Glutamatergic neuron (in vitro differentiated cells): ENCODE results near the gene SUB1. TPM values are rescaled to one million over a fixed set of nuclear protein-coding genes. Genes with fewer than 3 reads are reported as not detected.

Experiments
- DNase-seq: peaks from one replicate; pipeline ENCODE4 v3.0.0; 2022
- H3K27ac Mint-ChIP-seq: one replicate; pipeline ENCODE4 v1.8.0; 2020; ENCODE audit warnings: mild to moderate bottlenecking, mixed read lengths, inconsistent platforms; ENCODE audit not compliant: unreplicated experiment
- H3K27me3 Mint-ChIP-seq: one replicate; pipeline ENCODE4 v1.8.0; 2020; ENCODE audit warnings: mild to moderate bottlenecking, moderate library complexity, mixed read lengths, inconsistent platforms; ENCODE audit not compliant: unreplicated experiment
- H3K36me3 Mint-ChIP-seq: one replicate; pipeline ENCODE4 v1.8.0; 2020; ENCODE audit warnings: mild to moderate bottlenecking, mixed read lengths, inconsistent platforms; ENCODE audit not compliant: unreplicated experiment
- H3K4me1 Mint-ChIP-seq: one replicate; pipeline ENCODE4 v1.8.0; 2020; ENCODE audit warnings: mild to moderate bottlenecking, low read depth, mixed read lengths, inconsistent platforms; ENCODE audit not compliant: unreplicated experiment
- H3K4me3 Mint-ChIP-seq: one replicate; pipeline ENCODE4 v1.8.0; 2020; ENCODE audit warnings: mild to moderate bottlenecking, mixed read lengths, inconsistent platforms; ENCODE audit not compliant: unreplicated experiment
- H3K9me3 Mint-ChIP-seq: one replicate; pipeline ENCODE4 v1.8.0; 2020; ENCODE audit warnings: mild to moderate bottlenecking, moderate library complexity, mixed read lengths, inconsistent platforms; ENCODE audit not compliant: unreplicated experiment
- CTCF ChIP-seq: fragments of 200-600 bp; sonication (generic); IDR thresholded peaks from one replicate; pipeline ENCODE4 v1.5.0; 2021; ENCODE audit not compliant: partially characterized antibody, unreplicated experiment
- total RNA-seq: library from RNA; stranded (reverse); fragmentation: NEBNext Ultra II Directional; extraction: Animal tissue kit (Norgen Biotek cat#: 25700); gene quantifications from one replicate; pipeline ENCODE4 v1.2.1, GENCODE V29; 2021; ENCODE audit not compliant: unreplicated experiment

Gene SUB1
- total RNA-seq, 1 donor from 2014 or later, result 172 TPM

DNA sequence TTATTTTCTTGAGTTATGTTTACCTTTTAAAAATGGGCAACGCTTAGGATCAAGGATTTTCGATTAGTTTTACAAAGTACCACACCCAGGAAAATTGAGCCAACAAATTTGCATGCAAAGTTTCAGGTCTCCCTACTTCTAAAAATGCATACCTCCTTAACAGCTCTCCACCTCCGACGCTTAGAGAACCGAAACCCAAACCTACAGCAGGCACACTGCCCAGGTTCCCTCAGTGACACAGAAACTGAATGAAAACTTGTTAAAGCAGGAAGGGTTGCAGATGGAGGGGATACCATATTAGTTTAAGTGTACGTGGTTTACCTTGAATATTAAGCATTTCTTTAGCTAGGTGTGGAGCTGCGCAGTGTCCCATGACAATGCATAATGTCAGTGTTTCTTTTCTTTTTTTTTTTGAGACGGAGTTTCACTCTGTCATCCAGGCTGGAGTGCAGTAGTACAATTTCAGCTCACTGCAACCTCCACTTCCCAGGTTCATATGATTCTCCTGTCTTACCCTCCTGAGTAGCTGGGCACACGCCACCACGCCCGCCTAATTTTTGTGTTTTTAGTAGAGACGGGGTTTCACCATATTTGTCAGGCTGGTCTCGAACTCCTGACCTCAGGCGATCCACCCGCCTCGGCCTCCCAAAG is 1.6 kb upstream of the SUB1 start:
- Mint-ChIP-seq H3K36me3 (no peaks in the 10 kb centered on the region), H3K4me3 (no peak overlapping the region), H3K27ac (no peak overlapping the region), H3K27me3 (peaks cover 3% of the 10 kb centered on the region), H3K4me1 (peaks cover 12% of the 10 kb centered on the region), H3K9me3 (peaks cover 5% of the 10 kb centered on the region)
- no peak for DNase-seq
- TF ChIP-seq CTCF, result no peak

DNA sequence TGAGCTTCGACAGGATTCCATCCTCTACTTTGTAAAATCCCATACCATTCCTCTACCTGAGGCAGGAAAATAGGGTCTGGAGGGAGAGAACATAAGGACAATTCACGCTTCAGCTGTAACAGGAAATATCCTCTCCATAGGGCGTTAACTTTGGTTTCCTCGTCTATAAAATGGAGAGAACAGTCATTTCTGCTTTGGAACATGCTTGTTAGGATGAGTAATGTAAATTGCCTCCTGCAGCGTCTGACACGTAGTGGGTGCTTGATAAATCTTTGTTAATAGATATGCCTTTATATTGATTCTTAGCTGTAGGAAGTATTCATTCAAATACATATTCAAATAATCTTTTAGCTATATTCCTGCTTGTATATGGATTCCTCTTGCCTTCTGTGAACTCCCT is 711 bp upstream of the SUB1 start:
- peaks cover 3% of the 10 kb centered on the region for H3K27me3 Mint-ChIP-seq
- H3K4me1 Mint-ChIP-seq, result peaks cover 12% of the 10 kb centered on the region
- no peak for DNase-seq
- peaks cover 5% of the 10 kb centered on the region for H3K9me3 Mint-ChIP-seq
- no peaks in the 10 kb centered on the region for H3K36me3 Mint-ChIP-seq
- TF ChIP-seq CTCF, result no peak
- H3K27ac Mint-ChIP-seq, result peak overlapping the region; percentile 94
- peak overlapping the region; percentile 85 for H3K4me3 Mint-ChIP-seq

- peaks cover 5% of the 10 kb centered on the region for H3K9me3 Mint-ChIP-seq
- H3K27ac Mint-ChIP-seq, result peak overlapping the region; percentile 94
- peaks cover 3% of the 10 kb centered on the region for H3K27me3 Mint-ChIP-seq
- H3K4me3 Mint-ChIP-seq, result peak overlapping the region; percentile 85
- TF ChIP-seq CTCF, result no peak
- DNase-seq, result no peak
- peaks cover 12% of the 10 kb centered on the region for H3K4me1 Mint-ChIP-seq
- no peaks in the 10 kb centered on the region for H3K36me3 Mint-ChIP-seq
Measured at GRCh38 chr5:32585122-32585445, 273 bp upstream of the SUB1 start.

DNA sequence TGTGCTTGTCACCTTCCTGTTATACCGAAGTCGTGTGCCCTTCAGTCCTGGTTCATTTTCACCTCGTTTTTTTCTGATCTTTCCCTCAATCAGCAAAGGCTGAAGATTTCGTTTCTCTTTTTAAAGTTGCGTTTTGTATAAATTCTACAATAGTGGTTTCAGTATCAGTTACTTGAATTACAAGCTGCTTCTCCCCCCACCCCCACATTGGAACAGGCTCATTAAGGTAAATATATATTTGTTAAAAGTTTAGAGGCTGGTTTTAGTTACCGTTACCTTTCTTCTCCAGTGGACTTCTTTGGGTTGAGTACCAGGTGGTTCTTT is 881 bp downstream of the SUB1 start:
- H3K36me3 Mint-ChIP-seq, result no peaks in the 10 kb centered on the region
- no peak for DNase-seq
- H3K4me3 Mint-ChIP-seq, result peak overlapping the region; percentile 92
- peaks cover 3% of the 10 kb centered on the region for H3K27me3 Mint-ChIP-seq
- TF ChIP-seq CTCF, result no peak
- H3K9me3 Mint-ChIP-seq, result peaks cover 5% of the 10 kb centered on the region
- H3K4me1 Mint-ChIP-seq, result peaks cover 12% of the 10 kb centered on the region
- H3K27ac Mint-ChIP-seq, result peak overlapping the region; percentile 71

- no peak overlapping the region for H3K27ac Mint-ChIP-seq
- H3K36me3 Mint-ChIP-seq, result no peaks in the 10 kb centered on the region
- peaks cover 5% of the 10 kb centered on the region for H3K9me3 Mint-ChIP-seq
- H3K4me1 Mint-ChIP-seq, result peaks cover 12% of the 10 kb centered on the region
- TF ChIP-seq CTCF, result no peak
- H3K4me3 Mint-ChIP-seq, result peak overlapping the region; percentile 92
- no peak for DNase-seq
- H3K27me3 Mint-ChIP-seq, result peaks cover 3% of the 10 kb centered on the region
Measured at GRCh38 chr5:32587067-32587551, 1.8 kb downstream of the SUB1 start.
